Esophagus squamous epithelium (tissue), 4 donors: Measurements from ENCODE around the gene SLC6A13.
"Not testable (repeated sequence)": the region's sequence is repeated elsewhere in the genome, so short reads cannot be mapped to it uniquely, and the experiment has no call there.

ENCODE experiments used
- CTCF ChIP-seq, 6 experiments: fragments of 450-650 bp in 4 of 6; fragments of 200-600 bp in 2 of 6; sonication (generic) in 2 of 6; IDR thresholded peaks; one replicate each; pipeline ENCODE4 v1.5.1; 2016 to 2019; ENCODE audit warnings: antibody characterized with exemption in 6 of 6, mild to moderate bottlenecking in 4 of 6, moderate library complexity in 4 of 6
- POLR2A ChIP-seq, 4 donors: fragments of 450-650 bp; IDR thresholded peaks; one replicate each; pipeline ENCODE4 v1.6.1; 2017; ENCODE audit warnings: antibody characterized with exemption in 4 of 4, mild to moderate bottlenecking in 4 of 4, moderate library complexity in 3 of 4

GRCh38 chr12:187986-188909, 74.4 kb downstream of the SLC6A13 start:
- TF ChIP-seq CTCF, POLR2A (IDR thresholded peaks at IDR 0.05): not testable (repeated sequence)
